Ovary (tissue), 9 donors: ENCODE data around the gene TACC2. TPM values are rescaled to one million over a fixed set of nuclear protein-coding genes. Genes with fewer than 3 reads are reported as not detected.

Source experiments
- DNase-seq, 5 donors: peaks; one replicate each; pipeline ENCODE4 v3.0.0-alpha.2; 2019 to 2020
- H3K27ac ChIP-seq, 2 donors: fragments of 200-600 bp; one replicate each; pipeline versions ENCODE4 v1.5.1 to v1.8.0; 2019 to 2022
- H3K27me3 ChIP-seq: fragments of 200-600 bp; one replicate; pipeline ENCODE4 v1.8.0; 2022
- H3K36me3 ChIP-seq: fragments of 200-600 bp; sonication (generic); one replicate; pipeline ENCODE4 v1.5.1; 2019
- H3K4me1 ChIP-seq: one replicate; pipeline ENCODE4 v1.8.1; 2013; ENCODE audit warnings: mild to moderate bottlenecking, moderate library complexity; ENCODE audit not compliant: insufficient read depth
- H3K4me3 ChIP-seq: fragments of 200-600 bp; sonication (generic); one replicate; pipeline ENCODE4 v1.5.1; 2017
- H3K9me3 ChIP-seq, 2 donors: fragments of 200-600 bp in 1 of 2; sonication (generic) in 1 of 2; one replicate each; pipeline versions ENCODE4 v1.5.1 to v1.8.1; 2013 to 2019; ENCODE audit warnings: mild to moderate bottlenecking in 1 of 2, moderate library complexity in 1 of 2
- EP300 ChIP-seq: sonication (generic); formaldehyde crosslinking; IDR thresholded peaks from one replicate; pipeline ENCODE4 v1.6.1; 2017; ENCODE audit warnings: antibody characterized with exemption
- POLR2A ChIP-seq: fragments of 450-650 bp; IDR thresholded peaks from one replicate; pipeline ENCODE4 v1.6.1; 2017; ENCODE audit warnings: antibody characterized with exemption, mild to moderate bottlenecking, moderate library complexity
- WGBS, 3 donors: extraction: QIAGEN DNeasy Blood & Tissue Kit in 1 of 3; methylation state at CpG; one replicate each; pipeline versions ENCODE4 v1.1.5 to v1.1.7; 2013 to 2017; 5-methylcytosine and 5-hydroxymethylcytosine counted together
- intact Hi-C, 4 donors: fragments of 100-400 bp; cut with DNase I; formaldehyde crosslinking; loops; one replicate each; pipeline versions ENCODE4 v1.11.0 to v1.15.1; 2022 to 2023
- polyA plus RNA-seq, 2 donors: library from polyadenylated mRNA; stranded (reverse); fragments of 200-250 nt in 1 of 2; fragments of 350-450 nt in 1 of 2; fragmentation: Illumina TruSeq in 1 of 2; extraction: RNeasy Lipid Tissue Mini Kit (QIAGEN cat#74804) in 1 of 2; gene quantifications; one replicate each; pipeline ENCODE4 v1.2.3, GENCODE V29; 2013 to 2014
- total RNA-seq, 7 donors: library from RNA; depleted of rRNA in 2 of 7; stranded (reverse); fragments of >200 nt in 2 of 7; fragmentation: NEBNext Ultra II Directional in 3 of 7; extraction: Animal tissue kit (Norgen Biotek cat#: 25700) in 3 of 7; gene quantifications; one replicate each; pipeline versions ENCODE4 v1.1.0 to v1.2.4, GENCODE V29; 2016 to 2023
- TF ChIP-seq, protein P1 (sequence below), 3 donors: fragments of 450-650 bp in 2 of 3; fragments of 200-600 bp in 1 of 3; IDR thresholded peaks; one replicate each; pipeline versions ENCODE4 v1.5.1 to v1.8.0; 2016 to 2022; ENCODE audit warnings: antibody characterized with exemption in 3 of 3, mild to moderate bottlenecking in 1 of 3
- donor health status: DM: no; HTN: no; CAD: no; lungs with moderate emphysema.
- donor health status: DM: no; HTN: no; CAD: no.
- donor health status: Bipolar disorder and iron deficiency.
- donor health status: DM: yes; HTN: yes; CAD: no.
- donor health status: DM: no; HTN: no; CAD: no.
- donor health status: DM: yes; HTN: yes; CAD: no.

The TACC2 gene
- total and polyA plus RNA-seq, 9 donors, result 6.1 to 66.4 (median 14.2) TPM

DNA sequence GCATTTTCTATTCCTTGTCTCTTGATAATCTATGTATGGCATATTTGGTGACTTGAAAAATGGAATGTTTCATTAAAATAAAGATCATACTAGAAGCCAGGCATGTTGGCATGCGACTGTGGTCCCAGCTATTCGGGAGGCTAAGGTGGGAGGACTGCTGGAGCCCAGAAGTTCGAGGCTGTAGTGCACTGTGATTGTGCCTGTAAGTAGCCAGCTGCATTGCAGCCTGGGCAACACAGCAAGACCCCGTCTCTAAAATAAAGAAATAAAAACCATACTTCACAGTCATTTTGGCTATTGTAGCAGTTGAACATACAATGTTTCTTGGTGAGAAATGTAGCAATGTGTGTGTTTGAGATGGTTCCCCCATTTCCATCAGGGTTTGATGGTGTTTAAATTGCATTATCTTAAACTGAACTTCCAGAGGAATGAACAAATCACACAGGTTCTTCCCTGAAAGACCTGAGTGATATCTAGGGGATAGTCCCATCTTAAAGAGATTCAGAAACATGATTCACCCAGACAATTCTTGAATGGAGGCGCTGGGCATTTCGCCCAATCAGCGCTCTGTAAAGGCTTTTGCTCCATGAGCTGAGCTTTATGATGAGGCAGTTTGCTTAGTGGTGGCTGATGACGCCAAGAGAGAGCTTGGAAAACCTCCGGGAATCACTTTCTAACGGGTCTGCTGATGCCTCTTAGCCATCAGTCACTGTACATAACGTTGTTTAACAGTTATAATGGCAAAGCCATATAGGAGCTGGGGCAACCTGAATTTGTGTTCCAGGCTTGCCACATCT, 262.7 kb downstream of the TACC2 start:
- Histone ChIP-seq H3K4me1 (no peaks in the 10 kb centered on the region), H3K4me3 (no peak overlapping the region), H3K9me3 (no peaks in the 10 kb centered on the region), H3K27ac (no peak overlapping the region), H3K36me3 (no peaks in the 10 kb centered on the region), H3K27me3 (no peaks in the 10 kb centered on the region)
- WGBS, 3 donors, result 91 to 93% (median 92%) methylated on average over 11 of the region's 11 CpGs
- no peak for DNase-seq
- TF ChIP-seq EP300 (no peak), POLR2A (no peak)
- TF ChIP-seq, protein P1, sequence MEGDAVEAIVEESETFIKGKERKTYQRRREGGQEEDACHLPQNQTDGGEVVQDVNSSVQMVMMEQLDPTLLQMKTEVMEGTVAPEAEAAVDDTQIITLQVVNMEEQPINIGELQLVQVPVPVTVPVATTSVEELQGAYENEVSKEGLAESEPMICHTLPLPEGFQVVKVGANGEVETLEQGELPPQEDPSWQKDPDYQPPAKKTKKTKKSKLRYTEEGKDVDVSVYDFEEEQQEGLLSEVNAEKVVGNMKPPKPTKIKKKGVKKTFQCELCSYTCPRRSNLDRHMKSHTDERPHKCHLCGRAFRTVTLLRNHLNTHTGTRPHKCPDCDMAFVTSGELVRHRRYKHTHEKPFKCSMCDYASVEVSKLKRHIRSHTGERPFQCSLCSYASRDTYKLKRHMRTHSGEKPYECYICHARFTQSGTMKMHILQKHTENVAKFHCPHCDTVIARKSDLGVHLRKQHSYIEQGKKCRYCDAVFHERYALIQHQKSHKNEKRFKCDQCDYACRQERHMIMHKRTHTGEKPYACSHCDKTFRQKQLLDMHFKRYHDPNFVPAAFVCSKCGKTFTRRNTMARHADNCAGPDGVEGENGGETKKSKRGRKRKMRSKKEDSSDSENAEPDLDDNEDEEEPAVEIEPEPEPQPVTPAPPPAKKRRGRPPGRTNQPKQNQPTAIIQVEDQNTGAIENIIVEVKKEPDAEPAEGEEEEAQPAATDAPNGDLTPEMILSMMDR (IDR thresholded peaks at IDR 0.05), result no peak
- intact Hi-C loops, result no loop called here

DNA sequence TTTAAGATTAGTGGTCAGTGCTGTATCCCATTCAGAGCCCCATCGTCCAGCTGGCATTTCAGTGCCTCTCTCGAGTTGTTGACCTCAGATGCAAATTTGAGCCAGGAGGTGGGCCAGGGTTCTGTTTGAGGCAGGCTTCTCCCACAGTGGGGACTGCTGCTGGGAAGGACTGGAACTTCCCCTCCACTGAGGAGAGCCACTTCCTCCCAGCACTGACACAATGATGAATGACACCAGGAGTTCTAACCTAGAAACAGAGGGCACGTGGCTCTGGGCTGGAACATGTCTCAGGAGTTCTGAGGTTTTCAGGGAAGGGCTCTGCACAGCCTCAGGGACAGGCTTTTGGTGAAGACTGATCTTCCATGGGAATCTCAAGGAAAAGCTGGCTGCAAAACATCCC, 263.8 kb downstream of the TACC2 start:
- Histone ChIP-seq H3K4me3 (no peak overlapping the region), H3K27me3 (no peaks in the 10 kb centered on the region), H3K27ac (no peak overlapping the region), H3K36me3 (no peaks in the 10 kb centered on the region), H3K9me3 (no peaks in the 10 kb centered on the region), H3K4me1 (no peaks in the 10 kb centered on the region)
- intact Hi-C loops, result no loop called here
- WGBS, 3 donors, result 66 to 79% (median 76%) methylated on average over 3 of the region's 3 CpGs
- no peak for TF ChIP-seq POLR2A
- TF ChIP-seq, protein P1 (IDR thresholded peaks at IDR 0.05), result no peak
- no peak for TF ChIP-seq EP300
- DNase-seq, result no peak

DNA sequence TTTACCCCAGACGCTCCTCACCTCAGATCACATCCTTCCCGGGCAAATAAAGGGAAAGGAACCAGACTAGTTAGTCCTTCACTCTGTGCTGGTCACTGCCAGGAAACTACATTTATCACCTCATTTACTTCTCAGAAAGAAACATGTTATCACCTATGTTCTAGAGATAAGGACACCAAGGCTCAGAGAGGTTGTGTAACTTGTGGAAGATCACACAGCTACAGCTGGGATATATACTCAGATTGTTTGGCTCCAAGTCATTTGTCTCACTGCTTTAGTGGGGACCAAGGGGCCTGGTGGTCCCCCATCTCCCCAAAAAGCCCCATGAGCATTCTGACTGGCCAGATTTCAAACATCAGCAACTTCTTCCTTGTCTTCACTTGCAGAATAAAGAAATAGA, 264.6 kb downstream of the TACC2 start:
- Histone ChIP-seq H3K4me1 (peaks cover under 1% of the 10 kb centered on the region), H3K4me3 (no peak overlapping the region), H3K27me3 (no peaks in the 10 kb centered on the region), H3K9me3 (no peaks in the 10 kb centered on the region), H3K36me3 (no peaks in the 10 kb centered on the region), H3K27ac (no peak overlapping the region)
- 90 to 95% (median 90%) methylated on average over 2 of the region's 2 CpGs for WGBS, 3 donors
- TF ChIP-seq POLR2A (no peak), EP300 (no peak)
- TF ChIP-seq, protein P1 (IDR thresholded peaks at IDR 0.05), result no peak
- intact Hi-C loops, result no loop called here
- DNase-seq, result no peak

DNA sequence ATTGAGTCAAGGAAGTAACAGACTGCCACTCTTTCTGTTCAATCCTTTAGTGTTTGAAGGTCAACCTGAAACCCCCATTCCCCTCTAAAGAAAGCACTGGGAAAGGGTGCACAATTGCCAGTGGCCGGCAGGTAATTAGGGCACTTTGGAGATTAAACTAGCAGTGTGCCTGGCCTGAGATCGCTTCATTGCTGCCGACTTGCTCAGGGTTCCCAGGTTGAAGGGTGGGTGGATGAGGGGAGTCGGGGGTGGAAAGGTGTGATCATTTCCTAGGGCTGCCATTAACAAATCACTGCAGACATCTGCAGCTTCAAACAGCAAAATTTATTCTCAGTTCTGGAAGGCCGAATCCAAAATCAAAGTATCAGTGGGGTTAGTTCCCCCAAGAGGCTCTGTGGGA, 265.9 kb downstream of the TACC2 start:
- H3K36me3 ChIP-seq, result no peaks in the 10 kb centered on the region
- H3K4me3 ChIP-seq, result no peak overlapping the region
- peaks cover 1% of the 10 kb centered on the region for H3K4me1 ChIP-seq
- TF ChIP-seq POLR2A, result no peak
- TF ChIP-seq, protein P1 (IDR thresholded peaks at IDR 0.05), result no peak
- no peak for TF ChIP-seq EP300
- intact Hi-C loops, result no loop called here
- no peaks in the 10 kb centered on the region for H3K9me3 ChIP-seq
- no peaks in the 10 kb centered on the region for H3K27me3 ChIP-seq
- 87 to 90% (median 88%) methylated on average over 5 of the region's 5 CpGs for WGBS, 3 donors
- DNase-seq, result no peak
- no peak overlapping the region for H3K27ac ChIP-seq
